Left forelimb (tissue), 1 donor: ENCODE measurements around the gene CTSD.
A peak's percentile ranks its signal among the peaks of the same experiment; 100 is the strongest.

Experiments used
- DNase-seq: peaks from one replicate; pipeline ENCODE4 v3.0.0-alpha.2; 2018; ENCODE audit warnings: low spot score

CTSD gene

DNA sequence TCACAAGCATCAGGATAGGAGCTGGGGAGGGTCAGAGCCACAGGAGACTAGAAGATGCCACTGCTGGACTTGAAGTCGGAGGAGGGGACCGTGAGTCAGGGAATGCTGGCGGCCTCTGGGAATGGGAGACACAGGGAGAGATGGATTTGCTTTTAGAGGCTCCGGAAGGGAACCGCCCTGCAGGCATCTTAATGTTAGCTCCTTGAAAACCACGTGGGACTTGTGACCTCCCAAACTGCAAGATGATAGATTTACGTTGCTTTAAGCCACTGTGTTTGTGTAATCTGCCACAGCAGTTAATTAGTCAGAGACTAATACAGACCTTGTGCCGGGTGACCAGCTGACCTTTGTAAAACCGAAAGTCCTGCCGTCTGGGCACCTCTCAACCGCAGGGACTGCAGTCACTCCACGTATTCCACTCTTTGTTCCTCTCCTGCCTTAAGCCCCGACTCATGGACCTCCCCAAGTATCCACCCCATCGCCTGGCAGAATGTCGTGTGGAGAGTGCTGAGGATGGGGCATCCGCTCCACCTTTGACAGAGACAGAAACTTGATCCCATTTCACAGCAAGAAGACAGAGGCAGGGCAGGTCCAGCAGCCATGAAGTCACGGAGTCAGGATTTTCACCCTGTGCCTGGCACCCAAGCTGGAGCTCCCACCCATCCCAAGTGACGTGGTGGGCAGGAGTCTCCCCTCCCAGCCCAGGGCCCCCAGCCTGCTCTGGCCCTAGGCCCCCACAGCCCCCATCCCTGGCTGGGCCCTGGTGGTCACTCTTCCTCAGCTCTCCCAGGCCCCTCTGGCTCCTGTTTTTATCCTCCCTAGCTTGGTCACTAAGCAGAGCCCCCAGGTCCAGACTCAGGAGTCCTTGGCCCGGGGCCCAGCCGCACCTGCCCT lies 19.4 kb upstream of the CTSD start:
- no peak for DNase-seq

DNA sequence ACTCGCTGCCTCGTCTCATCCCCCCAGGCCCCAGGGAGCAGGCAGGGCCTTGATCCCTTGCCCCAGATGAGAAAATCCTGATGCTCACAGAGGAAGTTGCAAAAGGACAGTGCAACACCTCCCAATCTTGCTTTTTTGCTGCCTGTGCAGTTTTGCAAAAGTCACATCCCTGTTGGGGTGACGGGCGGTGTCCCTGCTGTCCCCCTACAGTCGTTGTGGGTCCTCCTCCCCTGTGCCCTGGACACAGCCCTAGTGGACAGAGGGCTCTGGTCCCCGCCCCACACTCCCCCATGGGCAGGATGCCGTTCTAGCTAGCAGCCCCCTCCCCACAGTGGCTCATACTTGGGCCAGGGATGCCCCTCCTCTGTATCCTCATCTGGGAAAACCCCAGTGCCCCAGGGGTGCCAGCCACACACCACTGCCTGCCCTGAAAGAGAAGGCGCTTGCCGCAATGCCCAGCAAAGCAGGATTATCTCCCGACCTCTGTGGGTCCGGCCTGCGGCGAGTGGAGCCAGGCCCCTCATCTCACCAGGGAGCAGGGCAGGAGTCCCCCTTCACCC lies 18.4 kb upstream of the CTSD start:
- no peak for DNase-seq

DNA sequence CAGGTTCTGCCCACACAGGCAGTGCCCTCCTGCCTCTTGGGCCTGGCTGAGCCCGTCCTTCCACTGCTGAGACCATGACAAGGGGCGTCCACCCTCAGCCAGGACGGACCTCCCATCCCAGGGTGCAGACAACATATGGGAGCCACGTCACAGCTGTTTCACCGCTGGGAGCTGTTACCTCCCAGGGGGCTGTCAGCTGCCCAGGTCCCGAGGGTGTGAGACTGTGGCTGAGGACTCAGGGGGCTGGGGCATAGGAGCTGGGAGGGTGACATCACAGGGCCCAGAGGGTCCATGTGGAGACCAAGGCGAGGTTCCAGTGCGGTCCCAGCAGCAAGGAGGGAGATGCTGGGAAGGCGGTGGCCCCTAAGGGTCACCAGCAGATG lies 17.9 kb upstream of the CTSD start:
- no peak for DNase-seq

DNA sequence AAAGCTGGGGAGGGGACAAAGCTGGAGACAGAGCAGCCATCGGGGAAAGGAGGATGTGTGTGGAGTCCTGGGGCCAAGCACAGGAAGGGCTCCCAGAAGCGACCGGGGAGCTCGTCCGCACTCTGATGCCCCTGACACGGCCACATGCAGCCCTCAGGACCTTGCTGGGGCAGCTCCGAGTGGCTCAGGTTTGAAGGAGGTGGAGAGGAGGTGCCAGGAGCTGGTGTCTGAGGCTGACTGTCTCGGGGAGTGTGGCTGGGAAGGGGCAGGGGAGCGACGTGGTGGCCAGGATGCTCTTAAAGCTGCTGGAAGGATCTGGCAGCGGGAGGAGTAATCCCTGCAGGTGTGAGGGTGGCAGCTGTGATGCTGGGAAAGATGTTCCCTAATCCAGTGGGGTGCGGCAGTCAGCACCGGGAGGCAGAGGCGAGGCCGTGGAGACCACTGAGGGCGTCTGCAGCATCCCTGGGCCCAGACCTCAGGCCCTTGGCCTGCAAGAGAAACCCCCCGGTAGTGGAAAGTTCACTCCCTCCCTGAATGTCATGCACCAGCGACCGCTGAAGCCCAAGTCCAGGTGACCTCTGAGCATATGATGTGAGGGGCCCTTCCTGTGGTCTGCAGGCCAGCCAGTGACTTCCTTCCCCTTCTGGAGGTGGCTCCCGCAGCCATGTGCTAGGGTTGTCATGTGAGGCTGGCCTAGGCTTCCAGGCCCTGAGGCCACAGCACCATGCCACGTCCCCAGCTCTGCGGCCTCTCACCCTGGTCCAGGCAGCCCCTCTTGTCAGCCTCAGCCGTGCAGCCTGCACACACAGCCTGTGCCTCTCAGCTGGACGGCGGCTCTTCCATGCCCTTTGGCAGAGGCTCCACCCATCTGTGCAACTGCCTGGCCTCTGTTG lies 17.2 kb upstream of the CTSD start:
- DNase-seq = no peak

DNA sequence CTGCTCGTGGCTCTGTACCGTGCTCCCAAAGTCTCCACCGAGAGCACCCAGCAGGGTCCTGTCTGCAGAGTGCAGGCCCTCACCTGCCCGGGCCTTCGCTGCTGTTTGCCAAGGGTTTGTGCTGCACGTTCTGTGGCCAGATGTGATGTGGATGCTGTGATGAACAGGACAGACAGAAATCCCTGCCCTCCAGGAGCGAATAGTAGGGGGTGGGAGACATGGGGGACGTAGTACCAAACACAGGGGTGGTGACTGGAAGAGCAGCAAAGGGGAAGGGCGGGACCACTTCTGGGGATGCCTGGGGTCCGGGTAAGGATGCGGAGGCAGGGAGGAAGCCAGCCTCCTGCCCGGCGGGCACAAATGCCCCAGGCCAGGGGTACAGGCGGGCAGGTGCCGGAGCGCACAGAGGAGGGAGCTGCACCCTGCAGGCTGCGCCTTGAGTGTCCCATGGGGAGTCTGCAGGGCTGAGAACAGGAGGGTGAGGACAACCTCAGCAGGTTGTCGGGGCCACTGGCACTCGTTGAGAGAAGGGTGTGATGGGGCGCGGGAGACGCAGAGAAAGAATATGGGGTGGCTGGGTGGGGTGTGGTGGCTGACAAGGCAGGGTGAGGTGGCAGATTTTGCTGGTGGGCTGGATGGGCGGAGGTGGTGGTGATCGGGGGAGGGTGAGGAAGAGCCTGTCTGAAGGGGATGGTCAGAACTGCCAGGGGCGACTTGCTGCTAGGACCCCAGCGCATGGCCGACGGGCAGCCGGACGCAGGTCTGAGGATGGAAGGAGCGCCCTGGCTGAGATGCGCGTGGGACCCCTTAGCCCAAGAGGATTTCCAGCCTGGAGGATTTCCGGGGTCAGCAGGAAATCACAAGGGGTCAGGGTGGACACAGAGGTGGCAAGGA lies 16.3 kb upstream of the CTSD start:
- no peak for DNase-seq

DNA sequence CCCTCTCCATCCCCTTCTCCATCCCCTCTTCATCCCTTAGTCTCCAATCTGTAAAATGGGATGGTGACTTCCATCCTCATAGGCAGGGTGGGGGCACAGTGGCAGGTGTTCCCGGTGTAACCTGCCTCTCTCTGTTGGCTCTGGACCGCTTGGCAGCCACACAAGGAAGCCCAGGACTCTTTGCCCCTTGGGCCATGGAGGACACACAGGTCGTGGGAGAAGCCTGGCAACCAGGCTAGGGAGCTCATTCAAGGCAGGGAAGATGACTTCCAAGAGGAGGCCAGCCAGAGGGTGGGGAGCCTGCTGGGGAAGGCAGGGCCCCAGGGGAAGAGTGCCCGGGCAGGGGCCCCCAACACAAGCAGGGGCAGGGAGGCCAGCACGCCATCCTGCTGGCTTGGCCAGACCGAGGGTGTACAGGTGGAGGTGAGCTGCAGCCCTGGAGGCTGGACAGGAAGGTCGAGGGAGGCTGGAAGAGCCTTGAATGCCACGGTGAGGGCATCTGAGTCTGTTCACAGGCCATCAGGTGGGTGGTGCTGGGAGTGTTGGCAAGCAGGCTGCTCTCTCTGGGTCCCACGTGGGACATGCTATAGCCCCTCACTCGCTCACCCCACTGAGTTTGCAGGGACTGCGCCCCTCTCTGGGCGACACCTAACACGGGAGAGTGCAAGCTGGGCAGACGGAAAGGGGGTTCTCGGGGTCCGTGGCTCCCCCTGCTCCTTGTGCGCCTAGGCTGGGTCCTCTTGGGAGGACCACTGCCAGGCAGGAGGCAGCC lies 15.5 kb upstream of the CTSD start:
- no peak for DNase-seq

DNA sequence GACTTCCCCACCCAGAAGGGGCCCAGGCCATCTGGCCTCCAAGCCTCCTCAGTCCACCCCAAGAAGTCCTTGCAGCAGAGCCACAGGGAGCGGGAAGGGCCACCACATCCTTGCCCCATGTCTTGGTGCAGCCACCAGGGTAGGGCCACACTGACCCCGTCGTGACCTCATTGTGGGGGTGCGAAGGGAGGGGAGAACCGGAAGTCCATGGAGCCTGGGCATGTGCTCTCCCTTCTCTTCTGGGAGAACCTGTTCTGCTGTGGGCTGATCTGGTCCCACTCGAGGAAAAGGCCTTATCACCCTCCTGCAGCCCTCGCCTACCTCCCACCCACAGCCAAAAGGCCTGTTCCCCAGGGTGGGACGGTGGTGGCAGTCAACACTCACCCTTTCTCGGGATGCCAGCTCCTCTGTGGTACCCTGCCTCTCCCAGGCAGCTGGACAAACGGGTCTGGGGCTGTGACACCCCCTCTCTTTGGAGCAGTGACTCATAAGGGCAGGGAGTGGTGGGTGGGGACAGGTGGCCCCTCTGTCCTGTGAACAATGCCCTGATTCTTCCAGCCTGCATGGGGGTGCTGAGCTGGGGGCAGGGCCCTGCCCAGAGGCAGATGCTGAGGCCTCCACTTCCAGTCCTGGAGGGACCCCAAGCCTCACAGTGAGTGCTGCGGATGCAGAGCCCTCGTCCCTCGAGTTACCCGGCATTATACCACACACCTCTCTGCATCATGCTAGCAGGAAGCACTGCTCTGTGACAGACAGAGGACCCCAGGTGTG lies 14.6 kb upstream of the CTSD start:
- no peak for DNase-seq

DNA sequence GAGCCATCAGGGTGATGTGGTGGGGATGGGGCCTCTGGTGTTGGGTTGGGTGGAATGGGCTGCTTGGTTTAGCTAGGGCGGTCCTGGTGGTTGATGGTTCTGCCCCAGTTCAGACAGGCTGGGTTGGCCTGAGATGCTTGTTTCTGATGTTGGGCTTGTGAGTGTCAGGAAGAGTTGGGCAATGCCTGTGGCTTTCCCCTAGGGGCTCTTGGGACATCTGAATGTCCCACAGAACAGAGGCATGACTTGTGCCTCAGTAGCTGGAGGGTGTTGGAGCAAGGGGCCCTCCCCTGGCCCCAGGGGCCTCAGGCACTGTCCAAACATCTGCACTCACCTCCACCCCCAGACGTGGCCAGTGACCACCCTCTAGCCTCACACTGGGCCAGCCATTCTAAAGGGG lies 14.0 kb upstream of the CTSD start:
- no peak for DNase-seq

DNA sequence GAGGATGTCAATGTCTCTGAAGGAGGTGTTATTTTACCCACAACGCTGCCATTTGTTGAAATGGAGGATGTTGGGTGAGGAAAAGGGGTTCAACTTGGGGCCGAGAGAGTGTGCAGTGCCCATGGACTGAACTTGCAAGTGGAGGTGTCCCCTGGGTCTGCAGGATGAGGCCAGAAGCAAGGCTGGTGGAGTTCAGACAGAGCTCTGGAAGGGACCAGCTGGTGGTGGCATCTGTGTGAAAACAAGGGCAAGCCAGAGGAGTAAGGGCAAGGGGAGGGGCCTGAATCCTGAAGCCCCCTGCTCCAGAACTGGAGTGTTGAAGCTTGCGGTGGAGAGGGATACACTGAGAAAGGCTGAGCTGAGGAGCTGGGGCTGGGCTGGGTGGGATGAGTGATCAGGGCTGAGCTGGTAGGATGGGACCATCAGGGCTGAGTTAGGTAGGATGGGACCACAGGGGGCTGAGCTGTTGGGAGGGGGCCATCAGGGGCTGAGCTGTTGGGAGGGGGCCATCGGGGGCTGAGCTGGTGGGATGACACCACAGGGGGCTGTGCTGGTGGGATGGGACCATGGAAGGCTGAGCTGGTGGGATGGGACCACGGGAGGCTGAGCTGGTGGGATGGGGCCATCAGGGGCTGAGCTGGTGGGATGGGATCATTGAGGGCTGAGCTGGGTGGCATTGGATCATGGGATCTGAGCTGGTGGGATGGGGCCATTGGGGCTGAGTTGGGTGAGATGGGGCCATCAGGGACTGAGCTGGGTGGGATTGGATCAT lies 13.4 kb upstream of the CTSD start:
- no peak for DNase-seq

DNA sequence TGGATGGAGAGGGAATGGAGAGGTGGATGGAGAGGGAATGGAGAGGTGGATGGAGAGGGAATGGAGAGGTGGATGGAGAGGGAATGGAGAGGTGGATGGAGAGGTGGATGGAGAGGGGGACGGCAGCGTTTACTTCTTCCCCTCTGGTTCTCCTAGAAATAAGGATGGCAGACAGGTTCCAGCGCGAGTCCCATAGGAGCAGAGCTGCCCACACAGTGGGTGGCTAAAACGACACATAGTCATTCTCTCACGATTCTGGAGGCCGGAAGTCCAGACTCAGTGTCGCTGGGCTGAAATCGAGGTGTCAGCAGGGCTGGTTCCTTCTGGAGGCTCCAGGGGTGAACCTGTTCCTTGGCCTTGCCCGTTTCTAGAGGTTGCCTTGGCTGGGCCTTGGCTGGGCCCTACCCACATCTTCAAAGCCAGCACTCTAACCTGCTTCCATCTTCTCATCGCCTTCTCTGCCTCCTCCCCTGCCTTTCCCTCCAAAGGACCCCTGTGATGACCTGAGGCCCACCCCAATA lies 12.7 kb upstream of the CTSD start:
- DNase-seq = peak; percentile 5

DNA sequence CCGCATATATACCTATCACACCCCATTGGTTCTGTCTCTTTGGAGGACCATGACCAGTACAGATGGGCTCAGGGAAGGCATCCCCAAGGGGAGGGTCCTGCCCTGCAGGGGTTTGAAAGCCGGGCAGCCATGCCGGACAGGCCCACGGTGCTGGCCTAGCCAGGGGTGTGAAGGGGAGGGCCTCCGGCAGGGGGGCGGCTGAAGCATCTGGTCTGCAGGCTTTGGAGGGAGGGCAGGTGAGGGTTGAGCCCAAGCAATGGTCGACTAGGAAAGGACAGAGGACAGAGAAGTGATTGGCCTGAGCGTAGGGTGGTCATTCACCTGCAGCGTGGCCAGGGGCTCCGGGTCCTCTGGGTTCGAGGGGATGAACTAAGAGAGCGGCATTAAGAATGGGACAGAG lies 11.2 kb upstream of the CTSD start:
- peak; percentile 30 for DNase-seq

DNA sequence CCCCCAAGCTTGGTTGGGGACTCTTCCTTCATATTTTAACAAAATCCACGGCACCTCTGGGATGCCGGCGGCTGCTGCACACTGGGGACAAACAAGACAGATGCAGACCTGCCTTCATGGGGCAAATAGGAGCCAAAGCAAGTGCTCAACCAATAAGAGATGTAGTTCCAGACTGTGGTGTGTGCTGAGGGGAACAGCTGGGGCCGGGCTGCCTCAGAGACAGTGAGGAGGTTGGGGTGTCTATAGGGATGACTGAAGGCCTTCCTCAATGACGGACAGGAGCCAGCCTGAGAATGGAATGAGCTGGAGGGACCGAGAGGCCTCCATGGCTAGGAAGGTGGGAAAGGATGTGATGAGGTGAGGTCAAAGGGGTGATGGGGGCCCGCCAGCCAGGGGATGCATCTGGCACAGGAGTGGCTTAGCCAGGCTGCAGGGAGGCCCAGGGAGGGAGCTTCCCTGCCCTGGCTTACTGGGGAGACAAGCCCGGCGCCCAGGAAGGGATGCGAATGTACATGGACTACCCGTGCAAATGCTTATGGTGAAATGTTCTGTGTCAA lies 10.3 kb upstream of the CTSD start:
- no peak for DNase-seq

DNA sequence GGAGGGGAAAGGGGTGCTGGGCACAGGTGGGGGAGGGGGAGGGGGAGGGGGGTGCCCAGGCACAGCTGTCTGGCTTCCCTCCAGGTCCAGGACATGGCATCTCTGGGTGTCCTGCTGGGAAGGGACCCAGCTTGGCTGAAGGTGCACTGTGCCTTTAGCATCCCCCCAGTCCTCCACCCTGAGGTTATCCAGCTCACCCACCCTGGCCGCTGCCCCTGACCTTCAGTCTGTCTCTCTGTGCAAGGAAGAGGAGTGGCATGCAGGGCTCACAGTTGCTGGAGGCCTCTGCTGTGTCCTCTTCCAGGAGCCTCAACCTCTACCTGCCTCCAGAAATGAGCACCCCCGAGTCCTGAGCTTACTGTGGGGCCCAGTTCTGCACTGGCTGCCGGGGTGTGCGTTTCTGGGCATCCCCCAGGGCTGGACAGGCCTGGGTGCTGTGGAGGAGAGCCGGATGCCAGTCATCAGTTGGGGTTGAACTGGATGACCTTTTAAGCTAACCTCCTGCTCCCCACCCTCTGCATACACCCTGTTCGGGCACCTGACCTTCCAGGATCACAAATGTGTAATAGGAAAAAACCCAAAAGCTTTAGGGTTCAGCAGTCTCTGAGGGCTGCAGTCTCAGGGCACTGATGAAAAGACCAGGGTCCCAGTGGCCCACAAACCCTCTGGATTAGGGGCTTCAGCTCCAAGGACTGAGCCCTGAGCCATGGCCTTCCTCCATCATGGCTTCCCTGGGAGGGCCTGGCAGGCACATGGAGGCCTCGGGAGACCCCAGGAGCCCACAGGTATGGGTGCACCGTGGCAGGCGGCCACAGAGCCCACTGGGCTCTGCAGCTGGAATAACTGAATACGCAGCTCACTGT lies 9.6 kb upstream of the CTSD start:
- DNase-seq = no peak

DNA sequence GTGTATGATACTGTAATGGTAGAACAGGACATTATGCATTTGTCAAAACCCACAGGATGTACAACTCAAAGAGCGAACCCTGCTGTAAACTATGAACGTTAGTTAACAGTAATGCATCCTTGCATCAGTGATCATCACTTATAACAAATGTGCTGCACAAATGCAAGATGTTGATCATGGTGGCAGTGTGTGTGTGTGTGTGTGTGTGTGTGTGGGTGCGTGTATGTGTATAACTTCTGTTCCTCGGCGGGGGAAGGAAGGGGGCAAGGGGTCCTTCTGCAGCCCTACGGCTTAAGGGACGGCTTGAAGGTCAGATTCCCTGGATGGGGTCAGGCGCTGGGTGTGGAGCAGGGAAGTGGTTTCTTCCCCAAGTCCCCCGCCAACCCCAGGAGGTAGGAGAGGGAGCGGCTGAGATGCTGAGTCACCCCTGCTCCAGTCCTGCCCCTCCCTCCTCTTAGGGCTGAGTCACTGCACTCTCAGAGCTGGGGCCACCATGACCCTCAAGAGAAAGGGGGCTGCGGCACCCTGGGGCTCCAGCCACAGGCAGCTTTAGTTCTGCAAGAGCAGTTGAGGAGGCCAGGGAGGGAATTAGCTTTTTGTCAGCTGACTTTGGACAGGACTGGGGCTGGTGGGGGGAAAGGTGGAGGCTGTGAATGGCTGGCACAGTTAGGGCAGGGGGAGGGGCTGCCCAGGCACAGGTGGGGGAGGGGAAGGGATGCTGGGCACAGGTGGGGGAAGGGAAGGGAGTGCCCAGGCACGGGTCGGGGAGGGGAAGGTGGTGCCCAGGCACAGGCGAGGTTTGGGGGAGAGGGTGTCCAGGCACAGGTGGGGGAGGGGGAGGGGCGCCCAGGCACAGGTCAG lies 8.8 kb upstream of the CTSD start:
- DNase-seq = no peak

DNA sequence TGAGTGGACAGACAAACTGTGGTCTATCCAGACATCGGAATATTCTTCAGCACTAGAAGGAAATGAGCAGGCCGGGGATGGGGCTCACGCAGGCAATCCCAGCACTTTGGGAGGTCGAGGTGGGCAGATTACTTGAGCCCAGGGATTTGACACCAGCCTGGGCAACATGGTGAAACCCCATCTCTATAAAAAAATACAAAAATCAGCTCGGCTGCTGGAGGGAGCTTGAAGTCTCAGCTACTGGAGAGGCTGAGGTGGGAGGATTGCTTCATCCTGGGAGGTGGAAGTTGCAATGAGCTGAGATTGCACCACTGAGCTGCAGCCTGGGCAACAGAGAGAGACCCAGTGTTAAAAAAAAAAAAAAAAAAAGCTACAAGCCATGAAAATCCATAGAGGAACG lies 8.0 kb upstream of the CTSD start:
- no peak for DNase-seq

DNA sequence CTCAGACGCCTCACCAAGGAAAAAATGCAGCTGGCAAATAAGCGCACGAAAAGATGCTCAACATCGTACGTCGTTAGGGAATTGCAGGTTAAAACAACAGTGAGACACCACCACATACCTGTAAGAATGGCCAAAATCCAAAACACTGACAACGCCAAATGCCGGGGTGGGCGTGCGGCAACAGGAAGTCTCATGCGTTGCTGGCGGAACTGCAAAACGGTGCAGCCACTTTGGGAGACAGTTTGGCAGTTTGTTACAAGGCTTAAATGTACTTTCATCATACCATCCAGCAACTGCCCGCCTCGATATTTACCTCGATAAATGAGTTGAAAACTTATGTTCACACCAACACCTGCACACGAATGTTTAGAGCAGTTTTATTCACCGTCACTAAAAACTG lies 7.5 kb upstream of the CTSD start:
- DNase-seq = no peak

DNA sequence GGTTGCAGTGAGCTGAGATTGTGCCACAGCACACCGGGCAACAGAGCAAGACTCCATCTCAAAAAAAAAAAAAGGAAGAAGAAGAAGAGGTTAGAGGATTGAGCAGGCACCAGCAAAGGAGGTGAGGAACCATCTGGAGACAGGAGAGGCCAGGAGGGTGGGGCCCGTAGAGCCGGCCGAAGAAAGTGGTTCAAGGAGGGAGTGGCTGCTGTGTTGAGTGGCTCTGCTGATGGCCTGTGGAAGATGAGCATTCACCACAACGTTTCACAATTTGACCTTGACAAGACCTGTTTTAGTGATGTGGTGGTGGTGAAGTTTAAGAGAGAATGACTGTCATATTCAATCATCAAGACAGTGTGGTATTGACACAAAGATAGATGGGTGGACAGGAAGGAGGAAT lies 6.8 kb upstream of the CTSD start:
- DNase-seq = no peak
